ENCODE measurements around the gene BPTF. TPM values are rescaled to one million over a fixed set of nuclear protein-coding genes. Genes with fewer than 3 reads are reported as not detected.
A peak's percentile ranks its signal among the peaks of the same experiment; 100 is the strongest.

BPTF gene
- total RNA-seq, 3 donors from 2014 or later: 80.6 to 115 (median 90.0) TPM

- DNase-seq (no peak), ATAC-seq (no peak)
- no peak for TF ChIP-seq CTCF (IDR thresholded peaks at IDR 0.05)
- Histone ChIP-seq H3K36me3 (ENCODE audit: low read depth) (no peaks in the 10 kb centered on the region), H3K4me1 (ENCODE audit: low read depth) (no peaks in the 10 kb centered on the region), H3K4me3 (no peak overlapping the region), H3K9me3 (no peaks in the 10 kb centered on the region)
- intact Hi-C loops (cut with DNase I, micrococcal nuclease): no loop called here
These were observed 42.9 kb downstream of the BPTF start for GRCh38 chr17:67868176-67868575.

GRCh38 chr17:67879662-67880061, 54.4 kb downstream of the BPTF start:
- H3K4me3 ChIP-seq: no peak overlapping the region
- no peaks in the 10 kb centered on the region for H3K4me1 ChIP-seq (ENCODE audit: low read depth)
- ATAC-seq (no peak), DNase-seq (no peak)
- intact Hi-C loops (cut with DNase I, micrococcal nuclease): no loop called here
- no peak for TF ChIP-seq CTCF (IDR thresholded peaks at IDR 0.05)
- no peaks in the 10 kb centered on the region for H3K9me3 ChIP-seq
- no peaks in the 10 kb centered on the region for H3K36me3 ChIP-seq (ENCODE audit: low read depth)

GRCh38 chr17:67881083-67881482, 55.8 kb downstream of the BPTF start:
- ATAC-seq (no peak), DNase-seq (no peak)
- Histone ChIP-seq H3K4me1 (ENCODE audit: low read depth) (no peaks in the 10 kb centered on the region), H3K36me3 (ENCODE audit: low read depth) (no peaks in the 10 kb centered on the region), H3K9me3 (no peaks in the 10 kb centered on the region), H3K4me3 (no peak overlapping the region)
- intact Hi-C loops (cut with DNase I, micrococcal nuclease): no loop called here
- no peak for TF ChIP-seq CTCF (IDR thresholded peaks at IDR 0.05)

- Histone ChIP-seq H3K9me3 (no peaks in the 10 kb centered on the region), H3K4me3 (no peak overlapping the region), H3K36me3 (ENCODE audit: low read depth) (no peaks in the 10 kb centered on the region), H3K4me1 (ENCODE audit: low read depth) (no peaks in the 10 kb centered on the region)
- intact Hi-C loops (cut with DNase I, micrococcal nuclease): no loop called here
- no peak for TF ChIP-seq CTCF (IDR thresholded peaks at IDR 0.05)
- ATAC-seq (no peak), DNase-seq (no peak)
These were observed 59.4 kb downstream of the BPTF start for GRCh38 chr17:67884741-67885140.

GRCh38 chr17:67891481-67892119, 66.3 kb downstream of the BPTF start:
- intact Hi-C loops (cut with DNase I, micrococcal nuclease): no loop called here
- no peak for ATAC-seq
- H3K9me3 ChIP-seq: no peaks in the 10 kb centered on the region
- DNase-seq: peak in 1 of 3 donors; percentile 32
- H3K4me3 ChIP-seq: no peak overlapping the region
- no peaks in the 10 kb centered on the region for H3K36me3 ChIP-seq (ENCODE audit: low read depth)
- TF ChIP-seq CTCF (IDR thresholded peaks at IDR 0.05): no peak
- no peaks in the 10 kb centered on the region for H3K4me1 ChIP-seq (ENCODE audit: low read depth)

Measured in mucosa of descending colon (tissue), 3 donors.